Muscle layer of colon (tissue), 2 donors: ENCODE measurements around the gene RESP18.

Source experiments
- H3K27ac ChIP-seq: one replicate; pipeline ENCODE4 v1.7.0; 2013; ENCODE audit warnings: low read depth, mild to moderate bottlenecking, low read length, moderate library complexity
- H3K27me3 ChIP-seq, 2 donors: one replicate each; pipeline ENCODE4 v1.7.0; 2013; ENCODE audit warnings: low read length in 2 of 2, mild to moderate bottlenecking in 2 of 2; ENCODE audit not compliant: insufficient read depth in 2 of 2, control insufficient read depth in 1 of 2
- H3K36me3 ChIP-seq: one replicate; pipeline ENCODE4 v1.7.0; 2013; ENCODE audit warnings: mild to moderate bottlenecking, low read length; ENCODE audit not compliant: insufficient read depth
- H3K4me1 ChIP-seq: one replicate; pipeline ENCODE4 v1.7.0; 2013; ENCODE audit warnings: mild to moderate bottlenecking, low read length; ENCODE audit not compliant: insufficient read depth
- H3K4me3 ChIP-seq, 2 donors: one replicate each; pipeline ENCODE4 v1.7.0; 2013; ENCODE audit warnings: low read length in 2 of 2, low read depth in 1 of 2, mild to moderate bottlenecking in 1 of 2, moderate library complexity in 1 of 2
- H3K9ac ChIP-seq: one replicate; pipeline ENCODE4 v1.7.0; 2013; ENCODE audit warnings: low read length
- H3K9me3 ChIP-seq: one replicate; pipeline ENCODE4 v1.7.0; 2013; ENCODE audit warnings: mild to moderate bottlenecking, low read length
- donor health status: abdominal sarcoma.
- donor health status: Adenocarcinoma of cecum.

The RESP18 gene

DNA sequence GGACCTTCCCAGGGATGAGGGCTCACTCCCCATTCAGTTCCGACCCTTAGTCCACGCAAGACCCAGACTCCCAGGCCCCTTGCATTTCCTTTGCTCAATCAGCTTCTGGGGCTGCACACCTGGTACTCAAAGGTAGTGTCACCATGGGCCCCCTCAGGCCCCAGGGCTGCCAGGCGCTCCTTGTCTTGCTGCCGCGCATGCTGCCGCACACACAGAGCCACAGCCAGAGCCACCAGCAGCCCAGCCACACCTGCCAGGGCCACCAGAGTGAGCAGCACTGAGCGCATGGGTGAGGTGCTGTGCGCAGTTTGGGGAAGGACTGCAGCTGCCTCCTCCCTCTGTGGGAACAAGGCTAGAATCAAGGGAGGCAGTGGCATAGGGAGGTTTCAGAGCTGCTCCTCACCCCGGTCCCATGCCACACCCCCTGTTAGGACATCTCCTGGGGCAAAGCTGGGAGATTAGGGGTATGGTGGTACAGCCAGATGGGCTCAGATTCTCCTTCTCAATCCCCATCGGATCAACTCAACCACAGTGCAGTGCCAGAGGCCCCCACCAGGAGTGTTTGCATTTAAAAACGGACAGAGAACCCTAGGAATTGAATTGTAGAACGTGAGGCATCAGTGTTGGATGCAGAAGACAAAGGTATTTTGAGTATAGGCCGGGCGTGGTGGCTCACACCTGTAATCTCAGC lies 34.6 kb downstream of the RESP18 start:
- Histone ChIP-seq H3K9me3 (no peaks in the 10 kb centered on the region), H3K36me3 (no peaks in the 10 kb centered on the region), H3K9ac (no peak overlapping the region), H3K4me1 (peaks cover 14% of the 10 kb centered on the region), H3K27me3 (peaks cover 0 to 15% of the 10 kb centered on the region in 2 donors), H3K4me3 (no peak overlapping the region), H3K27ac (no peak overlapping the region)

DNA sequence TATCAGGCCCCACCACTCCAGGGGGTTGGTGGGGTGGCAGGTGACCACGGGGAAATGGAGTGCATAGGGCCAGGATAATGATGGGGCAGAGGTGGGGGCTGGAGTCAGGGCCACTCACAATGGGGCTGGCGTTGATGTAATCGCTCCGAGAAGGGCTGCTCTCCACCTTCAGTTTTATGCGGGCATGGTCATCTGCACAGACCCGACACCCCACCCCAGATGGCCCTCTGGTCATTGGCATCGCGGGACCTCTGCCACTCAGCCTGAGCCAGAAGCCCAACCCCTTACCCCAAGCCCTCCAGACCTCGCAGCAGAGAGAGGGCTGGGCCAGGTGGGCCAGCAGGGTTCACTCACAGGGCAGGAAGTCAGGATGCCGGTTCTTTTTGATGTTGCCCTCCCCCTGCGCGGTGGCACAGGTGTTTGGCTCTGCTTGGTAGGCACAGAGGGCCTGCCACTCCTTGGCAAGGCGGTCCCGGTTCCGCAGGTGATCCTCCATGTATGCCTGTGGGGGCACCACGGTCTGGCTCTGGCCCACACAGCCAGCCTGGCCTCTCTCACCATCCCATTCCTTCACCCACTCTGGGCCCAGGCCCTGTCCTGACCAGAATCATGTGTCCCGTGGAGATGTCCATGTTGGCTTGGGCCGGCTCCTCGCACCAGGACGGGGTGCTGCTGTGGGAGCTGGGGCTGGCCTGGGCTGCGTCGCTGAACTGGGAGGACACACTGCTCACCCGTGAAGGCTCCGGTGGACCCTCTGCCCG lies 35.7 kb downstream of the RESP18 start:
- peaks cover 0 to 7% of the 10 kb centered on the region in 2 donors for H3K27me3 ChIP-seq
- no peaks in the 10 kb centered on the region for H3K36me3 ChIP-seq
- H3K27ac ChIP-seq, result no peak overlapping the region
- H3K9me3 ChIP-seq, result no peaks in the 10 kb centered on the region
- peaks cover 14% of the 10 kb centered on the region for H3K4me1 ChIP-seq
- no peak overlapping the region for H3K9ac ChIP-seq
- H3K4me3 ChIP-seq, result no peak overlapping the region

DNA sequence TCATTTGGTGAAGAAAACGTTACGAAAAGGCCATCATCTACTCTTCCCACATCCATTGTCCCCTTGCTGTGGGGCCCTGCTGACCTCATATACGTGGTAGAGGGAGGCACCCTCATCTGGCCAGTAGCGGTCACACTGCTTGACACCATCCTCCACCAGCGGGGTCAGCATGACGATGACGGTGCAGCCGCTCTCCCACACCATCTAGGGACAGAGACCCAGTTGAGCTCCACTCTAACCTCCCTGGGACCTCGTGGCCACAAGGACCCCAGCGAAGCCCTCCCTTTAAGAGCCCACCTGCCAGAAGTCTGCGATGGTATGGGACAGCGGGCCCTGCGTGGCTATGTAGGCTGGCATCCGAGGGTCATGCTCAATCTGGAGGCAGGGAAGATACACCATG lies 36.4 kb downstream of the RESP18 start:
- no peak overlapping the region for H3K27ac ChIP-seq
- peaks cover 14% of the 10 kb centered on the region for H3K4me1 ChIP-seq
- H3K36me3 ChIP-seq, result no peaks in the 10 kb centered on the region
- H3K27me3 ChIP-seq, result peaks cover 0 to 7% of the 10 kb centered on the region in 2 donors
- no peak overlapping the region for H3K4me3 ChIP-seq
- H3K9ac ChIP-seq, result no peak overlapping the region
- H3K9me3 ChIP-seq, result no peaks in the 10 kb centered on the region

DNA sequence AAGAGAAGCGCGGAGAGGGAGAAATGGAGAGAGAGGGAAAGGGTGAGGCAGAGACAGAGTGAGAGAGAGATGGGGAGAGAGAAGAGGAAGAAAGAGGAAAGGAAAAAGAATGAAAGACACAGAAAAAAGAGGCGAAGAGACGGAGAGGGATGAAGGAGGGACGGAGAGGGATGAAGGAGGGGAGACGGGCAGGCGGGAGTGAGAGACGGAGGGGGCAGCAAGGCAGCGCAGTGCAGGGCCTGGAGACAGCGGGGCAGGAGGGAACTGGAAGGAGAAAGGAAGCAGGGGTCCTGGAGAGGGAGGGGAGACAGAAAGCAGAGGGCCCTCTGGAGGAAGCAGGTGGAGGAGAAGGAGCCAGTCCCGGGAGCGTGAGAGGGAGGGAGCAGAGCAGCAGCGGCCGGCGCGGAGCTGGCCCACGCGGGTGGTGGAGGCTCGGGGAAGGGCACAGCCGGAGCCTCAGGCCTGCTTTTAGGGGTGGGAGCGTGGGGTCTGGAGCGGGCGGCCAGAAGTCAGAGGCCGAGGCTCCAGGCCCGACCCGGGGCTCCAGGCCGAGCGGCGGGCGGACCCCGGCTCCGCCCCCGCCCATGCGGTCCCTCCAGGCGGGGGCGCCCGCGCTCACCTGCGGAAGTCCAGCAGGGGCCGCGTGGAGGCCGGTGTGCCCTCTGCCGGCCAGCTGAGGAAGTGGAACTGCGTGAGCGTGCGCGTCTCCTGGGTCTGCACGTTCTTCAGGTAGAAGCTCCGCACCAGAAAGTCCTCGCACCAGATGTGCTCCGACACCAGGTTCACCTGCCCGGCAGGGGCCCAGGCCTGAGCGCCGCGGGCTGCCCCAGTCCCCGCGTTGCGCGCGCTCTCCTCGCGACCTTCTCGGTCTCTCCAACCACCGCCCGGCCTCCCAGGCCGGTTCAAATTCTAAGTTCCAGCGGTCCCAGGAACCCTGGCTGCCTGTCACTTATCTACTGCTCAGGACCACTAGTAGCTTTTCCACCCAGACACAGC lies 37.9 kb downstream of the RESP18 start:
- Histone ChIP-seq H3K4me3 (peak overlapping the region; percentile 52 to 61), H3K27ac (peak overlapping the region; percentile 58), H3K9ac (peak overlapping the region; percentile 34)

DNA sequence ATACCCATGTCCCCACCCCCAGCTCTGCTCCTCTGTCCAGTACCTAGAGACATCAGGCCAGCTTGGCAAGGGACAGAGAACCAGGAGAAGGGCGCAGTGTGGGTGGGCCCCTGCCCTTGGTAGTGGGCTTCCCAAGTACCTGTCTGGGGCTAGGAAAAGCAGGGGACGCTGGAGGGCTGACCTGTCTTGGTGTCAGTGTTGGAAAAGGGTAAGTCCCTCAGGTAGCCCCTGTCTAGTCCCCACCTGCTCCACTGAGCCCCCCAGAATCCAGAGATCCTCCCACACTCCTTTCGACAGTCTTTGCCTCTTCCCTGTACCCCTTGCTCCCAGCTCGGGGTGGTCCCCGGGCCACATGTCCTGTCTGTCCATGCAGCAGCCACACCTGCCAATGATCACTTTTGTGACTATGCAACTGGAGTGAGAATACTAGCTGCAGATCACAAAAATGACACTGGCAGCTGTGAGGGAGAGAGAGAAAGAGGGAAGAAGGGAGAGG lies 38.8 kb downstream of the RESP18 start:
- H3K9ac ChIP-seq, result no peak overlapping the region
- H3K36me3 ChIP-seq, result no peaks in the 10 kb centered on the region
- H3K4me1 ChIP-seq, result peaks cover 23% of the 10 kb centered on the region
- no peaks in the 10 kb centered on the region for H3K9me3 ChIP-seq
- no peak overlapping the region for H3K27ac ChIP-seq
- H3K27me3 ChIP-seq, result no peaks in the 10 kb centered on the region
- H3K4me3 ChIP-seq, result peak overlapping the region in 1 of 2 donors; percentile 52

More for the DNA sequence above, 37.9 kb downstream of the RESP18 start:
- Histone ChIP-seq H3K36me3 (no peaks in the 10 kb centered on the region), H3K27me3 (no peaks in the 10 kb centered on the region), H3K9me3 (no peaks in the 10 kb centered on the region), H3K4me1 (peaks cover 20% of the 10 kb centered on the region)

DNA sequence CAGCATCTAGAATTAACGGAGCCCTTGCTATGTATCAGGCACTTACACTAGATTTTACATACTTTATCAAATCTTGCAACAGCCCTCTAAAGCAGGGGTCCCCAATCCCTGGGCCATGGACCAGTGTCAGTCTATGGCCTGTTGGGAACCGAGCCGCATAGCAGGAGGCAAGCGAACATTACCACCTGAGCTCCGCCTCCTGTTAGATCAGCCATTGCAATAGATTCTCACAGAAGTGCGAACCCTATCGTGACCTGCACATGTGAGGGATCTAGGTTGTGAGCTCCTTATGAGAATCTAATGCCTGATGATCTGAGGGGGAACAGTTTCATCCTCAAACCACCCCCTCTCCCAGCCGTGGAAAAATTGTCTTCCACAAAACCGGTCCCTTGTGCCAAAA lies 39.9 kb downstream of the RESP18 start:
- Histone ChIP-seq H3K9ac (no peak overlapping the region), H3K9me3 (no peaks in the 10 kb centered on the region), H3K27me3 (no peaks in the 10 kb centered on the region), H3K4me3 (no peak overlapping the region), H3K36me3 (no peaks in the 10 kb centered on the region), H3K27ac (no peak overlapping the region), H3K4me1 (peaks cover 22% of the 10 kb centered on the region)

DNA sequence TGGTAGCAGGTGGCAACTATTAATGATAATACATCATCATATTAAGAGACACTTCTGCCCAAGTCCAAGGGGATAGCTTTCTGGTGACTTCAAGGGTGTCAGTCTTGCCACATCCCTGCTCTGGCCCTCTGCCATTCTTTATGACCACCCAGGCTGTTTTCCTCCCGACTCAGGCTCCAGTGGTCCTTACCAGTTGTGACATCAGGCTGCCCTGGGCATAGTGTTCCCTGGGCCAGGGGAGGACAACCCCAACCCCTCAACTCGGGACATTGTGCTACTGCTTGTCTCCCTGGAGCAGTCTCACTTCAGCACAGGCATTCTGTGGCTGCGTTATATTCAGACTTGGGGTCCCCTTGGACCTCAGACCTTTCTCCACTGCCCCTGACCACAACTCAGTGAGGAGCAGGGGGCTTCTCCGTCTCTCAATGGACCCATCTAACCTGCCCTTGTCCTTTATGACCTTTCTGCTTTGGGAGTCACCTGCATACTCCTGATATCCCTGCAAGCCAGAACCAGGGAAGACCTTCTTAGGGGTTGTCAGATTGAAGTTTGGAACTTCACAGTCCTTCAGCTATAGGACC lies 40.5 kb downstream of the RESP18 start:
- Histone ChIP-seq H3K4me1 (peaks cover 22% of the 10 kb centered on the region), H3K4me3 (no peak overlapping the region), H3K27ac (no peak overlapping the region), H3K9ac (no peak overlapping the region), H3K27me3 (no peaks in the 10 kb centered on the region), H3K9me3 (no peaks in the 10 kb centered on the region), H3K36me3 (no peaks in the 10 kb centered on the region)

DNA sequence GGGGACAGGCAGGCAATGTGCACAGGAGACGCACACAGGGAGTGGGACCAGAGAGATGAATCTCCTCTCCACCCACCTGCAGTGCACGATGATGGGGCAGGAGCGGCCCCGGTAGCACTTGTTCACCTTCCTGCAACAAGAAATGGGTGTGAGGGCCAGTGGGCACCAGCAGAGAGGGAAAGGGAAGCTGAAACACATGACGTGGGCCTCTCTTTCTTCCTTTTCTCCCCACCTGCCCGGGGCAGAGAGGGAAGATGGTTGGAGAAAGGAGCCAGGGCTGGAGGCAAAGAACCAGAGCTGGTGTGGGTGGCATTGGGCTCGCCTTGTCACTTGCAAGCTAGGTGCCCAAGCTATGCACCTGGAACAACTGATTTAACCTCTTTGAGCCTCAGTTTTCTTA lies 41.1 kb downstream of the RESP18 start:
- Histone ChIP-seq H3K36me3 (no peaks in the 10 kb centered on the region), H3K27ac (no peak overlapping the region), H3K9me3 (no peaks in the 10 kb centered on the region), H3K4me1 (peaks cover 22% of the 10 kb centered on the region), H3K9ac (no peak overlapping the region), H3K27me3 (no peaks in the 10 kb centered on the region), H3K4me3 (no peak overlapping the region)

DNA sequence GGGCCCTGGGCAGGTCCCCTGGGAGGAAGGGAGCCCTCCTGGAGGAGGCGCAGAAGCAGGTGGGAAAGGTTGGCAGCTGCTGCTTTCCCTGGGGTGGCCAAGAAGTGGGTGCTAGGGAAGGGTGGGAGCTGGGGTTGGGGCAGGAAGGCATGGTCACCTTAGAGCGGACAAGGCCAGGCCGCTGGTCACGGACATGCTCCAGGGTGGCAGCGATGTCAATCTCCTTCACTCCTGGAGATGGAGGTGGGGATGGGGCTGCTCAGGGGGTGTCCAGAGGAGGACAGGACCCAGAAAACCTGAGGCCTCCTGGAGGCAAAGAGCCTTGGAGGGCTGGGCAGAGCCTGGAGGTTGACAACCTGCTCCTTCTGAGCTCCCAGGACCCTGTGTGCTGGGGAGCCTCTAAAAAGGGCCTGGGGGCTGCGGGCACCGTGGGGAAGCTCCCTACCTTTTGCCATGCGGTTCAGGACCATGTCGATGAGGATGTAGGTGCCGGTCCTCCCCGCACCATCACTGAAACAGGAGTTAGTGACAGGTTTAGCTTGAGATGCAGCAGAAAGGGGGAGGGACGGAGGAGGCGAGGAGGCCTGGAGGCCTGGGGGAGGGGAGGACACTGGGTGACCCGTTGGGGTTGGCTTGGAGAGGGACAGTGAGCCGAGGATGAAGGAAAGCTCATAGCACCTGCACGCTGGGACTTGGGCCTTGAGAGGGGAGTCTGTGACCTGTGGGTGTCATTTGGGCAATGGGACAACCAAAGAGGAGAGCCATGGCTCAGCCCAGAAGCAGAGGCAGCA lies 42.0 kb downstream of the RESP18 start:
- H3K27me3 ChIP-seq, result no peaks in the 10 kb centered on the region
- H3K27ac ChIP-seq, result no peak overlapping the region
- peaks cover 22% of the 10 kb centered on the region for H3K4me1 ChIP-seq
- H3K36me3 ChIP-seq, result peaks cover under 1% of the 10 kb centered on the region
- no peak overlapping the region for H3K9ac ChIP-seq
- H3K4me3 ChIP-seq, result no peak overlapping the region
- no peaks in the 10 kb centered on the region for H3K9me3 ChIP-seq

DNA sequence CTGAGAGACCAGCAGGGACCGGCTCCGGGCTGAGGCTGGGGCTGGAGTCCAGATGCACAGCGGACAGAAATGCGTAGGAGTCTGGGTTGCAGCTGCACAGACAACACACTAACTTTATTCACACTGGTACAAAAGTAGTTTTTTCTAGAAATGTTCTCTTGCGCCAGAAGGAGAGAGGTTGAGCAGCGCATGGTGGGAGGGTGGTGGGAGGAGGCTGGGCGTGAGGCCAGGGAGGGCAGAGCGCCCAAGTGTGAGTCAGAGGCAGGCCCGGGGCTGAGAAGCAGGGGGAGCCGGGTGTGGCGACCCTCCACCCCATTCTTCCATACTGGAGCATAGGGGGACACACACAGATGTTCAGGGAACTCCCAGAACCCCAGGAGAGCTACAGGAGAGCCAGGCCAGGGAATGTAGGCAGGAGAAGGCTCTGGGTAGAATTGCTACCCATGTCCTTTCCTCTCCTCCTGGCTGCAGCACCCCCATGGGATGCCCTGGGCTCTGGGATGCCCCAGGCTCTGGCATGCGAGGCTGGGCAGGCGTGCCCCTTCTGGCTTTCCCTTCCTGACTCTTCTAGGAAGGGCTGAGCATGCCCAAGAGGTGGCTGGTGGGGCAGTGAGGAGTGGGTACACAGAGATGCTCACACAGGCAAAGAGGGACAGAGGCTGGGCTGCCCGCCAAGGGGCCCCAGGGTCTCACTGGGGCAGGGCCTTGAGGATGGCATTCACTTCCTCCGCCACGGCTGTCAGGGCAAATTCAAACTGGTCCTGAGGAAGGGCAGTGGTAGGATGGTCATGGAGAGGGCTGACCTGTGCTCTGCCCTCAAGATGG lies 42.8 kb downstream of the RESP18 start:
- Histone ChIP-seq H3K27me3 (no peaks in the 10 kb centered on the region), H3K9ac (no peak overlapping the region), H3K27ac (peak overlapping the region; percentile 68), H3K4me3 (no peak overlapping the region), H3K36me3 (peaks cover 9% of the 10 kb centered on the region), H3K4me1 (peaks cover 17% of the 10 kb centered on the region), H3K9me3 (no peaks in the 10 kb centered on the region)
